GM12891 (cell line): ENCODE data around the gene RABIF.

ENCODE experiments used
- DNase-seq: peaks from one replicate; pipeline ENCODE4 v3.0.0; 2011; ENCODE audit warnings: low spot score; ENCODE audit not compliant: insufficient read length
- FAIRE-seq: peaks from 2 replicates; lab custom pipeline; 2011; peaks lifted over from hg19 to GRCh38; lab: Jason Lieb, UNC
- PAX5 ChIP-seq: IDR thresholded peaks from 2 replicates; pipeline ENCODE4 v1.6.1; 2011; ENCODE audit warnings: low read length, moderate library complexity, mild to moderate bottlenecking; ENCODE audit not compliant: insufficient read depth, severe bottlenecking
- POLR2A ChIP-seq: IDR thresholded peaks from 2 replicates; pipeline ENCODE4 v1.6.1; 2011; ENCODE audit warnings: low read depth, low read length, control low read depth
- POLR2AphosphoS5 ChIP-seq: IDR thresholded peaks from 2 replicates; pipeline ENCODE4 v1.6.1; 2011; ENCODE audit warnings: low read depth, low read length, control low read depth
- POU2F2 ChIP-seq: IDR thresholded peaks from 2 replicates; pipeline ENCODE4 v1.6.1; 2011; ENCODE audit warnings: low read depth, mild to moderate bottlenecking, control low read depth, low read length, moderate library complexity
- SPI1 ChIP-seq: IDR thresholded peaks from 2 replicates; pipeline ENCODE4 v1.6.1; 2011; ENCODE audit warnings: low read depth, low read length, control low read depth
- TAF1 ChIP-seq: IDR thresholded peaks from 2 replicates; pipeline ENCODE4 v1.6.1; 2011; ENCODE audit warnings: low read depth, low read length, control low read depth

RABIF gene

GRCh38 chr1:202879128-202879527 lies 9.8 kb downstream of the RABIF start:
- TF ChIP-seq POLR2A (no peak), PAX5 (no peak), POU2F2 (no peak), TAF1 (no peak), POLR2AphosphoS5 (no peak), SPI1 (no peak)
- no peak for DNase-seq
- no peak for FAIRE-seq

- no peak for TF ChIP-seq SPI1
- TF ChIP-seq POLR2A = no peak
- no peak for TF ChIP-seq POLR2AphosphoS5
- TF ChIP-seq POU2F2 = no peak
- TF ChIP-seq PAX5 = no peak
- no peak for TF ChIP-seq TAF1
- FAIRE-seq (no peak), DNase-seq (no peak)
Observed at GRCh38 chr1:202873026-202873425, 15.9 kb downstream of the RABIF start.

- FAIRE-seq = no peak
Observed at GRCh38 chr1:202871367-202871766, 17.6 kb downstream of the RABIF start.

GRCh38 chr1:202862679-202863560 lies 26.0 kb downstream of the RABIF start:
- FAIRE-seq = no peak
- TF ChIP-seq PAX5 = no peak
- no peak for TF ChIP-seq TAF1
- no peak for TF ChIP-seq SPI1
- no peak for DNase-seq

More at GRCh38 chr1:202871367-202871766, 17.6 kb downstream of the RABIF start:
- TF ChIP-seq POLR2AphosphoS5 = no peak
- TF ChIP-seq SPI1 = no peak
- no peak for TF ChIP-seq PAX5
- TF ChIP-seq POLR2A = no peak
- no peak for TF ChIP-seq TAF1
- no peak for TF ChIP-seq POU2F2
- DNase-seq = no peak

GRCh38 chr1:202861420-202862132 lies 27.4 kb downstream of the RABIF start:
- TF ChIP-seq POU2F2 = no peak
- TF ChIP-seq TAF1 = no peak
- no peak for TF ChIP-seq SPI1
- 0 out of 2 replicates have a peak, but pooled peaks have one; percentile 27 for TF ChIP-seq POLR2AphosphoS5
- TF ChIP-seq POLR2A = peak; percentile 22; the same call in 1 of the 2 replicates
- TF ChIP-seq PAX5 = no peak
- DNase-seq = peak; percentile 76
- no peak for FAIRE-seq

GRCh38 chr1:202860744-202861419 lies 28.1 kb downstream of the RABIF start:
- no peak for TF ChIP-seq POLR2AphosphoS5
- TF ChIP-seq POLR2A = no peak
- no peak for TF ChIP-seq PAX5
- TF ChIP-seq SPI1 = no peak
- TF ChIP-seq TAF1 = no peak
- no peak for TF ChIP-seq POU2F2
- DNase-seq (peak; percentile 58), FAIRE-seq (no peak)

GRCh38 chr1:202858789-202859414 lies 30.0 kb downstream of the RABIF start:
- FAIRE-seq (no peak), DNase-seq (no peak)
- TF ChIP-seq TAF1 (no peak), POLR2AphosphoS5 (no peak), SPI1 (no peak), POU2F2 (no peak), POLR2A (no peak), PAX5 (no peak)

- DNase-seq = no peak
- TF ChIP-seq POLR2A = no peak
- no peak for TF ChIP-seq POLR2AphosphoS5
- TF ChIP-seq SPI1 = no peak
- no peak for TF ChIP-seq PAX5
- no peak for TF ChIP-seq POU2F2
- no peak for FAIRE-seq
Observed at GRCh38 chr1:202858331-202858730, 30.6 kb downstream of the RABIF start.
